HCT116 (cell line): Measurements from ENCODE around the gene MDFI. TPM values are rescaled to one million over a fixed set of nuclear protein-coding genes. Genes with fewer than 3 reads are reported as not detected.

ENCODE experiments used
- ATAC-seq: fragments of 200-7000 bp; cut with Tn5 transposase; 2 replicates; pipeline ENCODE4 v1.9.1; 2020; ENCODE audit warnings: mild to moderate bottlenecking, moderate library complexity
- BruUV-seq: library from RNA; stranded (reverse); fragments of 400-500 nt; replicated peaks from 2 replicates; lab custom pipeline; 2021; lab: Mats Ljungman, UMichigan
- CTCF ChIA-PET: fragments of 300-600 bp; sonication (Branson Sonifier 250); formaldehyde crosslinking; loops from one replicate; lab custom pipeline; 2021; ENCODE audit warnings: antibody characterized with exemption; lab: Charles Lee
- POLR2A ChIA-PET: fragments of 300-600, 350-600 bp; sonication (Branson Sonifier 250); formaldehyde crosslinking; loops from one replicate; lab custom pipeline; 2021; ENCODE audit warnings: antibody characterized with exemption; lab: Charles Lee
- RAD21 ChIA-PET, 2 experiments: fragments of 300-600 bp; sonication (Branson Sonifier 250); formaldehyde crosslinking; loops; one replicate each; lab custom pipeline; 2023; ENCODE audit warnings: low total read pairs in 2 of 2; ENCODE audit not compliant: uncharacterized antibody in 2 of 2, unreplicated experiment in 2 of 2, low non-redundant PET in 1 of 2; lab: Charles Lee
- DNase-seq: peaks from one replicate; pipeline ENCODE4 v3.0.0-alpha.2; 2010; ENCODE audit warnings: low read depth, low spot score
- H2AFZ ChIP-seq: fragments of 200-600 bp; shearing (Covaris generic), sonication (generic); 2 replicates; pipeline ENCODE4 v1.6.1; 2017; ENCODE audit warnings: low read depth, mixed run types, mixed read lengths, antibody characterized with exemption, low read length; ENCODE audit not compliant: poor library complexity, severe bottlenecking
- H3K27ac ChIP-seq: 2 replicates; pipeline ENCODE4 v1.5.1; 2012; ENCODE audit warnings: low read depth, low read length
- H3K27me3 ChIP-seq: fragments of 200-600 bp; sonication (generic); 2 replicates; pipeline ENCODE4 v1.6.1; 2016; ENCODE audit warnings: mixed run types, low read length, mixed read lengths; ENCODE audit not compliant: insufficient read depth
- H3K36me3 ChIP-seq, 2 experiments: fragments of 200-500 bp in 1 of 2; fragments of 200-600 bp in 1 of 2; sonication (Bioruptor generic) in 1 of 2; sonication (generic) in 1 of 2; 2 replicates each; pipeline versions ENCODE4 v1.5.1 to v1.6.1; 2014 to 2016; ENCODE audit warnings: low read length in 2 of 2, inconsistent platforms in 1 of 2, mixed read lengths in 1 of 2, mixed run types in 1 of 2; ENCODE audit not compliant: insufficient read depth in 2 of 2, control insufficient read depth in 1 of 2
- H3K4me1 ChIP-seq, 2 experiments: fragments of 200-600 bp in 1 of 2; sonication (generic) in 1 of 2; 2 replicates each; pipeline versions ENCODE4 v1.5.1 to v1.6.1; 2012 to 2017; ENCODE audit warnings: low read length in 2 of 2, inconsistent platforms in 1 of 2, mild to moderate bottlenecking in 1 of 2, mixed read lengths in 1 of 2, mixed run types in 1 of 2, moderate library complexity in 1 of 2; ENCODE audit not compliant: insufficient read depth in 2 of 2, control insufficient read depth in 1 of 2
- H3K4me2 ChIP-seq: fragments of 200-600 bp; sonication (generic); 2 replicates; pipeline ENCODE4 v1.6.1; 2017; ENCODE audit warnings: mixed run types, low read length, mixed read lengths
- H3K4me3 ChIP-seq, 2 experiments: fragments of 200-600 bp in 1 of 2; sonication (generic) in 1 of 2; replicated peaks in 1 of 2; 2 replicates each; pipeline ENCODE4 v1.5.1; 2011 to 2016; ENCODE audit warnings: low read length in 2 of 2, control low read depth in 1 of 2, low read depth in 1 of 2, mild to moderate bottlenecking in 1 of 2, mixed read lengths in 1 of 2, mixed run types in 1 of 2
- H3K79me2 ChIP-seq: fragments of 200-600 bp; sonication (generic); 2 replicates; pipeline ENCODE4 v1.6.1; 2017; ENCODE audit warnings: mild to moderate bottlenecking, mixed run types, low read length, moderate library complexity, mixed read lengths; ENCODE audit not compliant: insufficient read depth
- H3K9ac ChIP-seq: fragments of 200-600 bp; sonication (generic); 2 replicates; pipeline ENCODE4 v1.6.1; 2016; ENCODE audit warnings: low read length, mixed read lengths
- H3K9me2 ChIP-seq: fragments of 200-600 bp; sonication (generic), shearing (Covaris generic); 2 replicates; pipeline ENCODE4 v1.6.1; 2017; ENCODE audit warnings: mixed run types, mild to moderate bottlenecking, moderate library complexity; ENCODE audit not compliant: insufficient read depth
- H3K9me3 ChIP-seq, 2 experiments: fragments of 200-500 bp in 1 of 2; fragments of 200-600 bp in 1 of 2; sonication (Bioruptor generic) in 1 of 2; sonication (generic) in 1 of 2; 2 replicates each; pipeline ENCODE4 v1.6.1; 2014 to 2017; ENCODE audit warnings: low read length in 2 of 2, mixed read lengths in 2 of 2, inconsistent platforms in 1 of 2, low read depth in 1 of 2, mild to moderate bottlenecking in 1 of 2, mixed run types in 1 of 2, moderate library complexity in 1 of 2; ENCODE audit not compliant: control insufficient read depth in 1 of 2, insufficient read depth in 1 of 2
- H4K20me1 ChIP-seq: fragments of 200-600 bp; sonication (generic), shearing (Covaris generic); 2 replicates; pipeline ENCODE4 v1.6.1; 2017; ENCODE audit warnings: mixed run types, mild to moderate bottlenecking, moderate library complexity; ENCODE audit not compliant: insufficient read depth
- ATF3 ChIP-seq: IDR thresholded peaks from 2 replicates; pipeline ENCODE4 v1.6.1; 2012
- CBX3 ChIP-seq: IDR thresholded peaks from 2 replicates; pipeline ENCODE4 v1.6.1; 2012; ENCODE audit warnings: low read depth
- CEBPB ChIP-seq: IDR thresholded peaks from 2 replicates; pipeline ENCODE4 v1.6.1; 2012; ENCODE audit warnings: low read depth
- CTCF ChIP-seq, 3 experiments: fragments of 200-600 bp in 1 of 3; sonication (generic) in 1 of 3; IDR thresholded peaks in 2 of 3; conservative IDR thresholded peaks in 1 of 3; 2 replicates each; pipeline ENCODE4 v1.5.1; 2012 to 2017; ENCODE audit warnings: low read depth in 2 of 3, low read length in 2 of 3, antibody characterized with exemption in 1 of 3, borderline replicate concordance in 1 of 3, control low read depth in 1 of 3, mild to moderate bottlenecking in 1 of 3, mixed read lengths in 1 of 3, mixed run types in 1 of 3, moderate library complexity in 1 of 3; ENCODE audit not compliant: insufficient read depth in 1 of 3
- EGR1 ChIP-seq: IDR thresholded peaks from 2 replicates; pipeline ENCODE4 v1.6.1; 2012; ENCODE audit warnings: low read depth
- ELF1 ChIP-seq: IDR thresholded peaks from 2 replicates; pipeline ENCODE4 v1.6.1; 2012; ENCODE audit warnings: low read depth, borderline replicate concordance
- EZH2phosphoT487 ChIP-seq: fragments of 200-600 bp; IDR thresholded peaks from 2 replicates; pipeline ENCODE4 v1.6.1; 2018; ENCODE audit warnings: antibody characterized with exemption, borderline replicate concordance
- JUND ChIP-seq: IDR thresholded peaks from 2 replicates; pipeline ENCODE4 v1.6.1; 2012
- MAX ChIP-seq: IDR thresholded peaks from 2 replicates; pipeline ENCODE4 v1.6.1; 2012
- POLR2A ChIP-seq: IDR thresholded peaks from 2 replicates; pipeline ENCODE4 v1.7.0; 2011; ENCODE audit warnings: borderline replicate concordance; ENCODE audit not compliant: insufficient read depth, insufficient read length; ENCODE audit errors: extremely low read depth
- POLR2AphosphoS5 ChIP-seq: IDR thresholded peaks from 2 replicates; pipeline ENCODE4 v1.6.1; 2011; ENCODE audit warnings: mild to moderate bottlenecking, low read depth, low read length, moderate library complexity
- REST ChIP-seq: IDR thresholded peaks from 2 replicates; pipeline ENCODE4 v1.6.1; 2012; ENCODE audit warnings: low read depth
- TCF7L2 ChIP-seq: IDR thresholded peaks from 2 replicates; pipeline ENCODE4 v1.7.0; 2011; ENCODE audit warnings: borderline replicate concordance, inconsistent platforms; ENCODE audit not compliant: insufficient read depth, insufficient read length; ENCODE audit errors: extremely low read depth
- YY1 ChIP-seq: IDR thresholded peaks from 2 replicates; pipeline ENCODE4 v1.6.1; 2011; ENCODE audit warnings: low read length, low read depth, moderate library complexity, mild to moderate bottlenecking; ENCODE audit not compliant: insufficient replicate concordance; ENCODE audit errors: extremely low read depth
- ZBTB33 ChIP-seq: IDR thresholded peaks from 2 replicates; pipeline ENCODE4 v1.6.1; 2011; ENCODE audit warnings: mild to moderate bottlenecking, low read length, moderate library complexity; ENCODE audit not compliant: insufficient replicate concordance; ENCODE audit errors: extremely low read depth
- ZFX ChIP-seq: fragments of 450-650 bp; IDR thresholded peaks from 2 replicates; pipeline ENCODE4 v1.6.1; 2017
- ZNF274 ChIP-seq: fragments of 200-500 bp; sonication (Bioruptor generic); IDR thresholded peaks from 2 replicates; pipeline ENCODE4 v1.6.1; 2014; ENCODE audit warnings: mild to moderate bottlenecking, low read depth, low read length, inconsistent platforms
- intact Hi-C: fragments of 100-400 bp; cut with micrococcal nuclease; formaldehyde crosslinking; loops from 2 replicates; pipeline ENCODE4 v1.10.0; 2022
- total RNA-seq: library from RNA; stranded (reverse); gene quantifications from one replicate; pipeline ENCODE4 v1.2.1, GENCODE V29; 2021; ENCODE audit not compliant: unreplicated experiment

The MDFI gene
- total RNA-seq, 1 experiment from 2014 or later, result 35.5 TPM

- H3K9me2 ChIP-seq, result no peaks in the 10 kb centered on the region
- H3K9me3 ChIP-seq, result no peaks in the 10 kb centered on the region
- H3K4me3 ChIP-seq, result no peak overlapping the region
- no peak overlapping the region for H3K4me2 ChIP-seq
- no peak overlapping the region for H2AFZ ChIP-seq
- ATAC-seq, result peak; percentile 46; the same call in 1 of the 2 replicates
- ChIA-PET RAD21 (no interaction called here), CTCF (interaction anchor here (0.6 to 4.3 kb wide), 5 partner anchors 8 to 327 kb away, joined by 3 to 19 read pairs (median 3); no protein-coding TSS in a partner anchor), POLR2A (no interaction called here)
- H3K79me2 ChIP-seq, result no peaks in the 10 kb centered on the region
- H3K4me1 ChIP-seq, result peaks cover 5 to 6% of the 10 kb centered on the region in 2 experiments; a peak in 2 of 4 replicates
- H3K27ac ChIP-seq, result no peak overlapping the region
- BruUV-seq, result no TSS peak
- DNase-seq, result no peak
- no peaks in the 10 kb centered on the region for H3K27me3 ChIP-seq
- intact Hi-C loops, result no loop called here
- no peaks in the 10 kb centered on the region for H4K20me1 ChIP-seq
- H3K36me3 ChIP-seq, result no peaks in the 10 kb centered on the region
- H3K9ac ChIP-seq, result no peak overlapping the region
- TF ChIP-seq EGR1 (no peak), MAX (no peak), EZH2phosphoT487 (no peak), TCF7L2 (no peak), CEBPB (no peak), CTCF (IDR thresholded peaks at IDR 0.05 in 2 of 3, conservative IDR thresholded peaks at IDR 0.05 in 1 of 3; ENCODE audit: borderline replicate concordance in 1 of 3, insufficient read depth in 1 of 3, low read depth in 2 of 3, low read length in 2 of 3) (no peak), POLR2AphosphoS5 (no peak), CBX3 (no peak), ELF1 (no peak), JUND (no peak), ATF3 (no peak), POLR2A (no peak), REST (no peak), ZNF274 (no peak), ZFX (no peak), YY1 (no peak), ZBTB33 (no peak)
- TF ChIP-seq, all 23 proteins: peak for 0
Measured at GRCh38 chr6:41694815-41695526, 56.7 kb downstream of the MDFI start.
